ENCODE measurements around the gene TDRD10. TPM values are rescaled to one million over a fixed set of nuclear protein-coding genes. Genes with fewer than 3 reads are reported as not detected.

TDRD10 gene
- total RNA-seq, 1 experiment from 2014 or later: 0.31 TPM

DNA sequence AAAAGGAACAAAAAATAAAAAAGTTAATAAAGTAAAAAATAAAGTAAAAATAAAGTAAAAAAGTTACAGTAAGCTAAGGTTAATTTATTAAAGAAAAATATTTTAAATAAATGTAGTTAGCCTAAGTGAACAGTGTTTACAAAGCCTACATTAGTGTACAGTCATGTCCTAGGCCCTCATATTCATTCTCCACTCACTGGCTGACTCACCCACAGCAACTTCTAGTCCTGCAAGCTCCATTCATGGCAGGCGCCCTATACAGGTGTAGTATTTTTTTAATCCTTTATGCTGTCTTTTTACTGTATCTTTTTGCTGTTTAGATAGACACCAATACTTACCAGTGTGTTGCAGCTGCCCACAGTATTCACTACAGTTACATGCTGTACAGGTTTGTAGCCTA is 93.6 kb downstream of the TDRD10 start:
- Histone ChIP-seq H3T11ph (ENCODE audit: low read length) (no peak overlapping the region), H2BK12ac (ENCODE audit: insufficient read length, low read depth, low read length) (no peak overlapping the region), H3K14ac (ENCODE audit: insufficient read depth, low read length) (no peak overlapping the region), H3K4ac (ENCODE audit: low read depth, low read length) (no peak overlapping the region), H3K9me3 (ENCODE audit: control insufficient read depth, low read depth, low read length) (no peaks in the 10 kb centered on the region), H2AK5ac (ENCODE audit: insufficient read length, low read length) (no peak overlapping the region), H3K4me2 (ENCODE audit: insufficient read depth, insufficient read length, low read length) (no peak overlapping the region), H3K27ac (ENCODE audit: insufficient read length, low read depth, low read length) (no peak overlapping the region), H2BK120ac (ENCODE audit: low read depth, low read length, poor library complexity, severe bottlenecking) (no peak overlapping the region), H3K27me3 (ENCODE audit: insufficient read depth, low read length) (no peaks in the 10 kb centered on the region), H3K79me1 (ENCODE audit: insufficient read depth, low read depth, low read length, poor library complexity, severe bottlenecking) (no peaks in the 10 kb centered on the region), H4K91ac (ENCODE audit: insufficient read length, low read depth, low read length) (no peak overlapping the region), H3K56ac (ENCODE audit: insufficient read length, low read depth, low read length) (no peak overlapping the region), H3K9ac (ENCODE audit: extremely low read depth, insufficient read length, low read length) (no peak overlapping the region), H3K23ac (ENCODE audit: insufficient read length, low read depth, low read length) (no peak overlapping the region), H2BK20ac (ENCODE audit: low read depth, low read length, poor library complexity, severe bottlenecking) (no peak overlapping the region), H4K8ac (replicated peaks; ENCODE audit: insufficient read length, low read depth, low read length) (no peak overlapping the region), H4K20me1 (ENCODE audit: control insufficient read depth, insufficient read depth, insufficient read length) (no peaks in the 10 kb centered on the region), H3K18ac (ENCODE audit: insufficient read length, low read depth, low read length) (no peak overlapping the region), H3K79me2 (ENCODE audit: insufficient read depth, low read length) (no peaks in the 10 kb centered on the region), H4K5ac (ENCODE audit: insufficient read length, low read depth, low read length) (no peak overlapping the region), H2AFZ (ENCODE audit: low read length) (no peak overlapping the region), H2BK15ac (ENCODE audit: low read depth, low read length) (no peak overlapping the region), H2BK5ac (ENCODE audit: insufficient read length, low read length) (no peak overlapping the region), H3K23me2 (ENCODE audit: insufficient read length, low read depth, low read length, poor library complexity, severe bottlenecking) (no peaks in the 10 kb centered on the region), H3K4me1 (ENCODE audit: insufficient read depth, low read length) (no peaks in the 10 kb centered on the region)
- peaks cover 4% of the 10 kb centered on the region in 2 experiments; a peak in 3 of 4 replicates for H3K4me1 Mint-ChIP-seq
- no peak for DNase-seq
- TF ChIP-seq, protein P1, sequence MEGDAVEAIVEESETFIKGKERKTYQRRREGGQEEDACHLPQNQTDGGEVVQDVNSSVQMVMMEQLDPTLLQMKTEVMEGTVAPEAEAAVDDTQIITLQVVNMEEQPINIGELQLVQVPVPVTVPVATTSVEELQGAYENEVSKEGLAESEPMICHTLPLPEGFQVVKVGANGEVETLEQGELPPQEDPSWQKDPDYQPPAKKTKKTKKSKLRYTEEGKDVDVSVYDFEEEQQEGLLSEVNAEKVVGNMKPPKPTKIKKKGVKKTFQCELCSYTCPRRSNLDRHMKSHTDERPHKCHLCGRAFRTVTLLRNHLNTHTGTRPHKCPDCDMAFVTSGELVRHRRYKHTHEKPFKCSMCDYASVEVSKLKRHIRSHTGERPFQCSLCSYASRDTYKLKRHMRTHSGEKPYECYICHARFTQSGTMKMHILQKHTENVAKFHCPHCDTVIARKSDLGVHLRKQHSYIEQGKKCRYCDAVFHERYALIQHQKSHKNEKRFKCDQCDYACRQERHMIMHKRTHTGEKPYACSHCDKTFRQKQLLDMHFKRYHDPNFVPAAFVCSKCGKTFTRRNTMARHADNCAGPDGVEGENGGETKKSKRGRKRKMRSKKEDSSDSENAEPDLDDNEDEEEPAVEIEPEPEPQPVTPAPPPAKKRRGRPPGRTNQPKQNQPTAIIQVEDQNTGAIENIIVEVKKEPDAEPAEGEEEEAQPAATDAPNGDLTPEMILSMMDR (conservative IDR thresholded peaks at IDR 0.05): no peak
- peaks cover 49 to 92% (median 82%) of the 10 kb centered on the region in 3 experiments for H3K36me3 Mint-ChIP-seq (ENCODE audit: insufficient read depth in 1 of 3, low read depth in 3 of 3)
- WGBS (ENCODE audit: extremely low coverage, insufficient read length, low lambda C conversion rate): no CpG with 5 or more reads among the region's 1 CpG
- no peak overlapping the region for H3K27ac Mint-ChIP-seq
- H3K4me3 Mint-ChIP-seq: no peak overlapping the region
- no peaks in the 10 kb centered on the region for H3K27me3 Mint-ChIP-seq (ENCODE audit: low read depth)
- no peaks in the 10 kb centered on the region for H3K9me3 Mint-ChIP-seq

Other genes with a start within 250 kb of the TDRD10 start
- 79.8 and 80.4 TPM in 2 replicates for gene HAX1, start 229.6 kb upstream of the TDRD10 start, total RNA-seq (2021)
- gene AQP10, start 181.1 kb upstream of the TDRD10 start, total RNA-seq (2021): not detected in 2 replicates
- 37.6 and 38.7 TPM in 2 replicates for gene ATP8B2, start 176.7 kb upstream of the TDRD10 start, total RNA-seq (2021)
- gene IL6R, start 96.9 kb upstream of the TDRD10 start, total RNA-seq (2021): 1.7 and 2.8 TPM in 2 replicates
- 0.35 and 0.48 TPM in 2 replicates for gene SHE, start 193 bp downstream of the TDRD10 start, total RNA-seq (2021)
- 105 and 108 TPM in 2 replicates for gene UBE2Q1, start 56.4 kb downstream of the TDRD10 start, total RNA-seq (2021)
- gene CHRNB2, start 65.6 kb downstream of the TDRD10 start, total RNA-seq (2021): 1.8 and 1.9 TPM in 2 replicates
- gene ADAR, start 106.0 kb downstream of the TDRD10 start, total RNA-seq (2021): 228 and 236 TPM in 2 replicates